ENCODE measurements around the gene ALCAM.
"Not testable (repeated sequence)": the region's sequence is repeated elsewhere in the genome, so short reads cannot be mapped to it uniquely, and the experiment has no call there.

Gene ALCAM

DNA sequence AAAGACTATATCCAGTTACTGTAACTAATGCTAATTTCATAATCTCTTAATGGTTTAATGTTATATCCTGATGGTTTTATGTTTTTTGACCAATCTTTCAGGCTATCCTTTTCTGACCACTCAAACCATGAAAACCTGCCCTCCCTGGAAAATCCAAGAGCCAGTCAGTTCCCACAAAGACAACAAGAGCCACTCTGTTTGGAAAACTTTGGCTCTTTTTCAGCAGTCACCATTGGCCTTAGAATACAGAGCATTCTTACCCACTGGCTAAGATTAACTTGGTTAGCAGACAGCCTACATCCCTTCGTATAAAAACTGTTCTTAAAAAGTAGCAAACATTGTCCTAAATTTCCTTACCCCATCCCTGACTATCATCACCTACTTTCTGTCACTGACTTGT is 32.9 kb downstream of the ALCAM start:
- TF ChIP-seq, protein P1, sequence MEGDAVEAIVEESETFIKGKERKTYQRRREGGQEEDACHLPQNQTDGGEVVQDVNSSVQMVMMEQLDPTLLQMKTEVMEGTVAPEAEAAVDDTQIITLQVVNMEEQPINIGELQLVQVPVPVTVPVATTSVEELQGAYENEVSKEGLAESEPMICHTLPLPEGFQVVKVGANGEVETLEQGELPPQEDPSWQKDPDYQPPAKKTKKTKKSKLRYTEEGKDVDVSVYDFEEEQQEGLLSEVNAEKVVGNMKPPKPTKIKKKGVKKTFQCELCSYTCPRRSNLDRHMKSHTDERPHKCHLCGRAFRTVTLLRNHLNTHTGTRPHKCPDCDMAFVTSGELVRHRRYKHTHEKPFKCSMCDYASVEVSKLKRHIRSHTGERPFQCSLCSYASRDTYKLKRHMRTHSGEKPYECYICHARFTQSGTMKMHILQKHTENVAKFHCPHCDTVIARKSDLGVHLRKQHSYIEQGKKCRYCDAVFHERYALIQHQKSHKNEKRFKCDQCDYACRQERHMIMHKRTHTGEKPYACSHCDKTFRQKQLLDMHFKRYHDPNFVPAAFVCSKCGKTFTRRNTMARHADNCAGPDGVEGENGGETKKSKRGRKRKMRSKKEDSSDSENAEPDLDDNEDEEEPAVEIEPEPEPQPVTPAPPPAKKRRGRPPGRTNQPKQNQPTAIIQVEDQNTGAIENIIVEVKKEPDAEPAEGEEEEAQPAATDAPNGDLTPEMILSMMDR (IDR thresholded peaks at IDR 0.05; ENCODE audit: low read depth, low read length, missing control alignments), result peak; percentile 2
- no peak overlapping the region for H3K4me3 ChIP-seq (ENCODE audit: low read depth, low read length)
- DNase-seq (ENCODE audit: low read depth), result no peak

- no peak overlapping the region for H3K4me3 ChIP-seq (ENCODE audit: low read depth, low read length)
- TF ChIP-seq, protein P1 (IDR thresholded peaks at IDR 0.05; ENCODE audit: low read depth, low read length, missing control alignments), result no peak
- DNase-seq (ENCODE audit: low read depth), result no peak
These were observed 34.5 kb downstream of the ALCAM start for GRCh38 chr3:105401254-105401653.

DNA sequence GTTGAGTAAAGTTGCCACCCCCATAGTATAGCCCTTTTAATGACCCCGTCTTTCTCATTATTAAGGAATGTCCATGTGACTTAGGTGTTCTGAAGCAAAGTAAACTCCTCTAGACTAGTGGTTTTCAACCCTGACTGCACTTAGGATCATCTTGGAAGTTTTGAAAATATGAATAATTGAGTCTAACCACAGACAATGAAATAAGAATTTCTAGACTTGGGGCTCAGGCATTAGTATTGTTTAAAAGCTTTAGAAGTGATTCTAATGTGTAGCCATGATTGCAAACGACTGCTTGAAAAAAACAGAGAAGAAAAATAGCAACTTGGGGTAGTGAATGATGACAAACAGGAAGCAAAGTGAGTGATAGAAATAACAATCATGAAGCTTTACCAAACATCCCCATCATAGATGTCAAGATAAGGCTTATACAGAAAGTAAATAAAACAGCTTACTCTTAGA is 35.0 kb downstream of the ALCAM start:
- no peak overlapping the region for H3K4me3 ChIP-seq (ENCODE audit: low read depth, low read length)
- TF ChIP-seq, protein P1 (IDR thresholded peaks at IDR 0.05; ENCODE audit: low read depth, low read length, missing control alignments), result no peak
- DNase-seq (ENCODE audit: low read depth), result no peak

- no peak overlapping the region for H3K4me3 ChIP-seq (ENCODE audit: low read depth, low read length)
- TF ChIP-seq, protein P1 (IDR thresholded peaks at IDR 0.05; ENCODE audit: low read depth, low read length, missing control alignments), result no peak
- DNase-seq (ENCODE audit: low read depth), result no peak
These were observed 35.6 kb downstream of the ALCAM start for GRCh38 chr3:105402287-105402801.

DNA sequence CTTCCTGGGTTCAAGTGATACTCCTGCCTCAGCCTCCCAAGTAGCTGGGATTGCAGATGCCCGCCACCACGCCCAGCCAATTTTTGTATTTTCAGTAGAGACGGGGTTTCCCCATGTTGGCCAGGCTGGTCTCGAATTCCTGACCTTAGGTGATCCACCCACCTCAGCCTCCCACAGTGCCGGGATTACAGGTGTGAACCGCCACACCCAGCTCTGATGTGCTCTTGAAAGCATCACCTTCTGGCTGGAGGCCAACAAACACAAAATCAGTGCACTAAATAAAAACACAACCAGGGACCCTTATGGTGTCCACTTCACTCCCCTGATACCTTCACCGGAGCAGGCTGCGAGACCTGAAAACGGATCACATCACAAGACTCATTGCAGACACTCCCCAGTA is 36.3 kb downstream of the ALCAM start:
- not testable (repeated sequence) for DNase-seq (ENCODE audit: low read depth)

GRCh38 chr3:105406268-105406667 is 39.6 kb downstream of the ALCAM start:
- no peak overlapping the region for H3K4me3 ChIP-seq (ENCODE audit: low read depth, low read length)
- TF ChIP-seq, protein P1 (IDR thresholded peaks at IDR 0.05; ENCODE audit: low read depth, low read length, missing control alignments), result no peak
- DNase-seq (ENCODE audit: low read depth), result no peak

More for the DNA sequence above, 36.3 kb downstream of the ALCAM start:
- not testable (repeated sequence) for H3K4me3 ChIP-seq (ENCODE audit: low read depth, low read length)

DNA sequence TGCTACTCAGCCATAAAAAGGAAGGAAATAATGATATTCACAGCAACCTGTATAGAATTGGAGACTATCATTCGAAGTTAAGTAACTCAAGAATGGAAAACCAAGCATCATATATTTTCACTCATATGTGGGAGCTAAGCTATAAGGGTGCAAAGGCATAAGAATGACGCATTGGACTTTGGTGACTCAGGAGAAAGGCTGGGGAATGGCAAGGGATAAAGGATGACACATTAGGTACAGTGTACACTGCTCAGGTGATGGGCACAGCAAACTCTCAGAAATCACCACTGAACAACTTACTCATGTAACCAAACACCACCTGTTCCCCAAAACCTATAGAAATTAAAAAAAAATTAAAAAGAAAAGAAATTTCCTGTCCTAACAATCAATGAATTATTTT is 42.7 kb downstream of the ALCAM start:
- TF ChIP-seq, protein P1 (IDR thresholded peaks at IDR 0.05; ENCODE audit: low read depth, low read length, missing control alignments), result no peak
- DNase-seq (ENCODE audit: low read depth), result no peak

More for the DNA sequence above, 42.7 kb downstream of the ALCAM start:
- H3K4me3 ChIP-seq (ENCODE audit: low read depth, low read length), result no peak overlapping the region
